GM15510 (cell line): Measurements from ENCODE around the gene COL4A2.

ENCODE experiments used
- POLR2A ChIP-seq: IDR thresholded peaks from 3 replicates; pipeline ENCODE4 v1.6.1; 2011; ENCODE audit warnings: borderline replicate concordance; ENCODE audit not compliant: insufficient read length; ENCODE audit errors: extremely low read depth

COL4A2 gene

DNA sequence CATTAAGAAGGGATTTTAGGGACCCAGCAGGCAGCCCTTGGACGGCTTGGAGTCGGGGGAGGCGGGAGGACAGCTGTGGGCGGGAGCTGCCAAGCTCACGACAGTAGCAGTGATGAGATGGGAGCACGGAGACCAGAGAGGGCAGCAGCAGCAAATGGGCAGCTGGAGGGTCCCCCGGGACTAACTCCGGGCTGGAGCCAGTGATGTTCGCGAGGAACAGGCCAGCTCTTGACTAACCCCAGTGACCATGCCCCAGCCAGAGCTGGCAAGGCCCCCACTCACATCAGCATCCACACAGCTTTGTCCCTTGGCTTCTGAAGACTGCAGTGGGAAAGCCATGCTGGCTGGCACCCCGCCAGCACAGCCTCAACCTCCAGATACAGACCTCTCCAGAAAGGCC is 172.6 kb downstream of the COL4A2 start:
- no peak for TF ChIP-seq POLR2A

DNA sequence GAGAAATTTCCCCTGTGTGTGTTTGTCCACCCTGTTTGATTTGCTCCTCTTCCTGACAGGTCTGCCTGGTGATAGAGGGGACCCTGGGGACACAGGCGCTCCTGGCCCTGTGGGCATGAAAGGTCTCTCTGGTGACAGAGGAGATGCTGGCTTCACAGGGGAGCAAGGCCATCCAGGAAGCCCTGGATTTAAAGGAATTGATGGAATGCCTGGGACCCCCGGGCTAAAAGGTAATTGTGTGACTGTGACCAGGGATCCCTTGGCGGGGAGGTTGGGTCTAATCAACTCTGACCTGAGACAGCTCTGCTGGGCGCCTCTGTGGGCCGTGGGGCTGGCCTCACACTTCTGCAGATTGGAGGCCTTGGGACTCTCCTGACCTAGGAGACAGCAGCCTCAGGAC is 173.1 kb downstream of the COL4A2 start:
- TF ChIP-seq POLR2A, result no peak

DNA sequence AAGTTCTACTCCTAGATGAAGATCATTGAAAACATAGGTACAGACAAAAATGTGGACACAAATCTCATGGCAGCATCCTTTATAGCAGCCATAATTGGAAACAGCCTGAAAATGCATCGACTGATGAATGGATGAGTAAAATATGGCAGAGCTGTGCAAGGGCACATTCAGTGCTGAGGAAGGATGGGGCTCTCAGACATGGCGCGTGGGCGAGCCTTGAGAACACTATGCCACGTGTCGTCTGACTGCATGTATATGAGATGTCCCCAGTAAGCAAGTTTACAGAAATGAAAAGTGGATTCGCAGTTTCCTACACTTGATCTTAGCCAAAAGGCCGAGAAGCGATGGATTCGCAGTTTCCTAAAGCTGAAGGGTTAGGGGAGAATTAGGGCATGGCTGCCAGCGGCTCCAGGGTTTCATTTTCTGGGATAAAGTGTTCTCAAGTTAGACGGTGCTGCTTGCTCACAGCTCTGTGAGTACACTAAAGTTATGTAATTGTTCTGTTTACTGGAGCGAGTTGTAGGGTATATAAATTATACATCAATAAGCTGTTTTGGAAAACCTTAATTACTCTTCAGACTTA is 176.4 kb downstream of the COL4A2 start:
- TF ChIP-seq POLR2A, result no peak

DNA sequence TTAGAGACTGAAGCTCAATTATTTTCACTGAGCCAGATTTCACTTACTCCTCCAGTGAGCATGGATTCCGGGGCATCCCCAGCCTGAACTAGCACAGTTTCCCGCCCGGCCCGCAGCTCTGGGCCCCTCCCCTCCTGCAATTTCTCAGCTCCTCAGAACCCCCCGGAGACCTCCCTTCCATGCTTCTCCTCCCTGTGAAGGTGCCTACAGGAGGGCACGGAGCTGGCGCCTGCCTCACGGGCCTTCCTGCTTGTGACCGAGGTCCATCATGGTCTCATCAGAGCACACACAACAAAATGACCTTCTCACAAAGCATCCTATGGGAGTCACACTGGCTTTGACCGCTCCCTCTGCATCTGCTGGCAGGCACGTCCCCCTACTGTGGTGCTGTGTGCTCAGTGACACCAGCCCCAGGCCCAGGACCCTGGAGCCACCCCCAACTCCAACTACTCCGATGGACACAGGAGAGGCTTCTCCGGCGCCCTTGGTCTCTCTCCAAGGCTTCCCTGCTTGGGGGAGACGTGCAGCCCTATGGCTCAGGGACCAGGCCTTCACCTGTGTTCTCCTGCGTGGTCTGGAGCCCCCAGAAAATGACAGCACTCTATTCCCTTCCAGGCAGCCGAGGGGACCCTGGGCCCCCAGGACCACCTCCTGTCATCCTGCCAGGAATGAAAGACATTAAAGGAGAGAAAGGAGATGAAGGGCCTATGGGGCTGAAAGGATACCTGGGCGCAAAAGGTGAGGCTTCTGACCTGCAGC is 177.4 kb downstream of the COL4A2 start:
- TF ChIP-seq POLR2A, result no peak

DNA sequence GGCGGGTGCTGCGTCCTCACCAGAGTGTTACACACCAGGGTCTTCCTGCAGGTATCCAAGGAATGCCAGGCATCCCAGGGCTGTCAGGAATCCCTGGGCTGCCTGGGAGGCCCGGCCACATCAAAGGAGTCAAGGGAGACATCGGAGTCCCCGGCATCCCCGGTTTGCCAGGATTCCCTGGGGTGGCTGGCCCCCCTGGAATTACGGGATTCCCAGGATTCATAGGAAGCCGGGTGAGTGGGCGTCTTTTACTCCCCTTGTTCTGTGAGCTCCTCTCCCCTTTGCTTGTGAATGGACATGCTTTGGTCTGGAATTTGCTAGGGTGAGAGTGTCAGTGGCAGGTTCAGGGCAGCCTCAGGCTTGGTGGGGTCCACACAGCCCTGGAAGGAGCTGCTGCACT is 178.5 kb downstream of the COL4A2 start:
- no peak for TF ChIP-seq POLR2A

DNA sequence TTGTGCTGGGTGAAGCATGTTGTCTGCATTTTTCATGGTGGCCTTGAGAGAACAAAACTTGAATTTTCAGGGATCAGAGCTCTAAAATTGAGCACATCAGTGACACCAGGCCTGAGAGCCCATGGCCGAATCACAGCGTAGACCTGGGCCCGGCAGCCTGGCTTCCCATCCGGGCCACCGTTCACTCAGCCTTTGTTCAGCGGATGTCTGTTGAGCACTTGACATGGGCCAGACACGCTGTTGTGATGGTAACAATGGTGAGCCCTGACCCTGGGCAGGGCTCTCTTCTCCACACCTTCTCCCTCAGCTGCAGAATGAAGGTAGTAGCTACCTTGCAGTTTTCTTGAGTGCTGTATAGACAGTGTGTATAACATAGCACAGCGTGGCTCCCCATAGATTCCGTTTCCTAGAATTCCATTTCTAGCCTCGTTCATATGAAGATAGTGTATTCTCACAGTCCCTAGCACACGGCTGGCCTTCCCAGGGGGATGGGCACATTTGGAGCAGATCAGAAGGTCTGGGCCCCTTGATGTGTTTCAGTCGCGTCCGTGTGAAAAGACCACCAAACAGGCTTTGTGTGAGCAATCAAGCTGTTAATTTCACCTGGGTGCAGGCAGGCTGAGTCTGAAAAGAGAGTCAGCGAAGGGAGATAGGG is 179.1 kb downstream of the COL4A2 start:
- TF ChIP-seq POLR2A, result no peak

DNA sequence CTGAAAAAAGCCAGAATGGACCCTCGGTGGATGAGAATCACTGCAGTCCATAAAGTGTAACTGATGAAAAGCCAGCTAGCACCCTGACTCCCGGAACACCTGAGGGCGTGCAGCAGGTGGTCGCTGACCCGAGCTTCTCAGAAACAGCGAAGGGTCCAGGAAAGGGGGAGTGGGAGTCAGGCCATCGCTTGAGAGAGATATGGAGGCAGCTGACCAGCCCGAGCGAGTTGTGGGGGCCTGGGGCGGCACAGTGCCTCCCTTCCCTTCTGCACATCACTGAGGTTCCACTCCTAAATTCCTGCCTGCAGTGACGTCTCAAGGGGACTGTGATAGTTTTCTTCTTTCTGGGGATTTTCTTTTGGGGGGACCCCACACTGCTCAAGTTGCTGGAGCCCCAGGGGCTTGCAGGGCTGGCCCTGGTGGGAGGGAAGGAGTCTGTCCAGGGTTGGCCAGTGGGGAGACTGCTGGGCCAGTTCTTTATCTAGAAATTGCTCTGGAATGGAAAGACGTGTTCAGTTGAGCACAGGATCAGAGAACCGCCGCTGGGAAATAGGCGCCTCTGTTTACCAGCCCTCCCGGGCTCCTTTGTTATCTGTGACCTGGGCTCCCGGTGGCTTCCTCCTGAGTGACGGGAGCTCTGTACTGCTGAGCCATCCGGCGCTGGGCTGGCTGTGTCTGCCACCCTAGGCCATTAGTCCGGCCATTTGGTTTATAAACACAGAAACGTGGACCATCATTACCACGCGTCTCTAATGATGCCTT is 183.1 kb downstream of the COL4A2 start:
- no peak for TF ChIP-seq POLR2A

DNA sequence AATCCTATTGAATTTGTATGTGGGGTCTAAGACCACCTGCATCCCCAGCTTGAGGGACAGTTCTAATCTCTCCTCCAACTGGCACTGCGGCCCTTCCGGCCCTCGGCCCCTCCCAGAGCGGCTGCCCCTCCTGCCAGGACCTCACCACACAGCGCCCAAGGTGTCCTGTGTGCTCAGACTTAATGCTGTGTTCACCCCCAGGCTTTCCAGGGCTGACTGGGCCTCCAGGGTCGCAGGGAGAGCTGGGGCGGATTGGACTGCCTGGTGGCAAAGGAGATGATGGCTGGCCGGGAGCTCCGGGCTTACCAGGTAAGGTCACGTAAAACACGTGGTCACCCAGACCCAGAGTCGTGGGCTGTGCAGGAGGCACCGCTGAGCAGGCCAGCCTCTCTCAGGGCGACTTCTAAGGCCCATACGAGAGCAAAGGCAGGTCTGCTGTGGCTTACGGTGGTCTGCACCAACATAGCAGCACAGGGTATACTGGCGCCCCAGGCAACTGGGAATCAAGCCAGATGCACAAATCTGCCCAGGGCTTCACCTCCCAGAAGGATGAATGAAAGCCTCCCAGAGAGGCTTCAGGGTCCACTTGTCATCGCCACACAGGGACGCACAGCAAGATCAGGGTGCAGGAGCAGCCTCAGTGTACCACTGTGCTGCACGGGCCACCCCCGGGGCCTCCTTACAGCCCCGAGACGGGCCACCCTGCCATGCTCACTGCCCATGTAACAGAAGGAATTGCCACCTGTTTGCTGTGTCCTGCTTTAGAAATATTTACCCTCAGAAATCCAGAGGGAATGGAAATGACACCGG is 185.0 kb downstream of the COL4A2 start:
- TF ChIP-seq POLR2A, result no peak

DNA sequence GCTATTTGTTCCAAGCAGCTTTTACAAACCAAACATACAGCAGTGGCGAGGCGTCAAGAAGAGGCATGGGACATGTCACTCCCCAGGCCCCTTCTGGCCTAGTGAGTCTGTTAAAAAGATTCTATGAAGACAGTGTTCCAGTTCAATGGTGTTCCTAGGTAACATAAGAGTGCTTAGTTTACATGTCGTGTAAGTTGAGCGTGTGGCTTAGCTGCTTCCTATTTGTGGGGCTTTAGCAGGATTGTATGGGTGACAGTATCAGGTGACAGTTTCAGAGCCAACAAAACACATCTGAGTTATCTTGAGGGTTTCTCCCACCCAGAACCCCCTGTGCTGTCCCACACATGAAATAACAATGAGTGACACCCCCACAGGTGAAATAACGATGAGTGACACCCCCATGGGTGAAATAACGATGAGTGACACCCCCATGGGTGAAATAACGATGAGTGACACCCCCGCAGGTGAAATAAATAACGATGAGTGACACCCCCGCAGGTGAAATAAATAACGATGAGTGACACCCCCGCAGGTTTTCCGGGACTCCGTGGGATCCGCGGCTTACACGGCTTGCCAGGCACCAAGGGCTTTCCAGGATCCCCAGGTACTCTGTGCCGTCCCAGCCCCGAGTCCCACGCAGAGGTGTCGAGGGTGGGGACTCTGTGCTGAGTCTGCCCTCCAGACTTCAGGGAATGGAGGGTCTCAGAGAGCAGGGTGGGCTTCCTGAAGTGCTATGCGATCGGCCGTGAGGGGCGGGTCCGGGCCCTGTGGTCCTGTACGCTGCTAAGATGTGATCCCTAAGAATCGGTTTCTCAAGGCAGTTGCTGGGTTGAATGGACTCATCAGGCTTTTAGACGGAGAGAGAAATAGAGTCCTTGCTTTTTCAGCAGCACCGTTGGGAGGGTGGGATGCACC is 185.9 kb downstream of the COL4A2 start:
- TF ChIP-seq POLR2A, result no peak

DNA sequence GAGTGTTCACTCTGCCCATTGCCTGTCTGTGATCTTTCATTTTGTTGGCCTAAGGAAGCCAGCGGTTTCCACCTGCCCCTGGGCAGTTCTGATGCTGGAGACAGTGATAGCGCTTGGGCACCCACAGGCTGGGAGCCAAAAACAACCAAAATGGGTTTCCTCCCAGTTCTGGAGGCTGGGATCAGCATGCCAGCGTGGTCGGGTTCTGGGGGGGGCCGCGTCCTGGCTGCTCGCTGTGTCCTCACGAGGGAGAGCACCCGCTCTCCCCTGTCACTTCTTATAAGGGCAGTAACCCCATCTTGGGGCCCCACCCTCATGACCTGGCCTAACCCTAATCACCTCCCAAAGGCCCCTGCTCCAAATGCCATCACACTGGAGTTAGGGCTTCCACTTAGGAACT is 186.5 kb downstream of the COL4A2 start:
- TF ChIP-seq POLR2A, result no peak

DNA sequence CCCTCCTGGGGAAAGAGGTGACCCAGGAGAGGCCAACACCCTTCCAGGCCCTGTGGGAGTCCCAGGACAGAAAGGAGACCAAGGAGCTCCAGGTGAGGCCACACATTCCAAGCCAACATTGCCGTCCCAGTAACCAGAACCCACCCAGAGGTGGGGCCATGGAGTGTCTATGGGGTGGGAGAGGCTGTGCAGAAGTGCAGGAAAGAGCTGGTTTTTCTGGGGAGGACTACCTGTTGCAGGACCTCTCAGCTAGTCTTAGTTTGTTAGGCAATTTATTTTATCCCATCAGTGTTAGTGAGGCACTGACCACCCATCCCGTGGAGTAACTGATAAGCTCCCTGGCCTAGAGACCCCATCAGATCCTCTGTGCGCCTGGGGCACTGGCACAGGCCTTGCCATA is 188.3 kb downstream of the COL4A2 start:
- TF ChIP-seq POLR2A, result no peak

DNA sequence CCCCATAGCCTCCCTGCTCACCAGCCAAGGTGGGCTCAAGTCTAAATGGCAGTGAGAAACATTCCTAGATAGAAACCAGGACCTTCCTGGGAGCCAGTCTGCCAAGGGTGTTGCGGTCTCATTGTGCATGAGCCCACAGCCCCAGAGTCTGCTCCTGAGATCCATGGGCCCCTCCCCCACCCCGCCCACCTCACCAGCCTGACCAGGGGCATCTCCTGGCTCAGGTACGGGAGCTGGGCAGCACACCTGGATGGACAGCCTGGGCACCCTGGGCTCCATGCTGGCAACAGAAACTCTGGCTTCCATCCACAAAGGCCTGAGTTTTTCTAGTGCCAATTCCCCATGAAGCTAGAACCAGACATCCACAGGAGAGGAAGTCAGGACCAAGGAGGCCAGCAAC is 188.8 kb downstream of the COL4A2 start:
- no peak for TF ChIP-seq POLR2A

DNA sequence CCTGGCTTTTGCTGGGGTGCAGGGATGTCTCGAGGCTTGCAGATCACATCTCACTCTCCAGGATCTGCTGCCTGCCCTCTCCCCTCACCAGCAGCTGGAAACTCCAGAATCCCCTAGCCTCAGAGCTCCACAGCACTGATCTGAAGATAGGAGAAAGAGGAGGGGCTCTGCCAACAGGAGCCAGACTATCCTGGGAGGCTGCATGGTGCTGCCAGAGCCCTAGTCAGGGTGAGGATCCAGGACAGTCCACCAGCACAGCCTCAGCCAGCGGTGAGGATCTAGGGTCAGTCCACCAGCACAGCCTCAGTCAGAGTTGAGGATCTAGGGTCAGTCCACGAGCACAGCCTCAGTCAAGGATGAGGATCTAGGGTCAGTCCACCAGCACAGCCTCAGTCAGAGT is 189.2 kb downstream of the COL4A2 start:
- no peak for TF ChIP-seq POLR2A
